Activated CD4-positive, alpha-beta memory T cell treated with anti-CD3 and anti-CD28 coated beads, Interleukin-2, amount 10 ng/mL, durations not matched to agents 7 days and 5 days (primary cell): ENCODE data around the gene RPS24. TPM values are rescaled to one million over a fixed set of nuclear protein-coding genes. Genes with fewer than 3 reads are reported as not detected.
"Not testable (repeated sequence)": the region's sequence is repeated elsewhere in the genome, so short reads cannot be mapped to it uniquely, and the experiment has no call there.

Experiments
- CTCF ChIA-PET: fragments of 350-600 bp; sonication (Branson Sonifier 250); formaldehyde crosslinking; loops from one replicate; lab custom pipeline; 2021; ENCODE audit warnings: antibody characterized with exemption, inconsistent platforms; lab: Charles Lee
- POLR2A ChIA-PET: fragments of 350-600 bp; sonication (Branson Sonifier 250); formaldehyde crosslinking; loops from one replicate; lab custom pipeline; 2021; ENCODE audit warnings: antibody characterized with exemption; lab: Charles Lee
- DNase-seq: peaks from one replicate; pipeline ENCODE4 v3.0.0-alpha.2; 2020
- H3K27ac Mint-ChIP-seq: one replicate; pipeline ENCODE4 v1.8.0; 2021; ENCODE audit warnings: mild to moderate bottlenecking, mixed read lengths
- H3K27me3 Mint-ChIP-seq: one replicate; pipeline ENCODE4 v1.8.0; 2021; ENCODE audit warnings: mixed read lengths
- H3K36me3 Mint-ChIP-seq: one replicate; pipeline ENCODE4 v1.8.0; 2021; ENCODE audit warnings: low read depth, mixed read lengths
- H3K4me1 Mint-ChIP-seq: one replicate; pipeline ENCODE4 v1.8.0; 2021; ENCODE audit warnings: mixed read lengths
- H3K4me3 Mint-ChIP-seq: one replicate; pipeline ENCODE4 v1.8.0; 2021; ENCODE audit warnings: mild to moderate bottlenecking, mixed read lengths
- H3K9me3 Mint-ChIP-seq: one replicate; pipeline ENCODE4 v1.8.0; 2021; ENCODE audit warnings: mixed read lengths
- total RNA-seq, 2 experiments: library from RNA; stranded (reverse); gene quantifications; one replicate each; pipeline ENCODE4 v1.2.3, GENCODE V29; 2021

Gene RPS24
- total RNA-seq, 2 experiments from 2014 or later: 1,304 to 1,323 TPM

DNA sequence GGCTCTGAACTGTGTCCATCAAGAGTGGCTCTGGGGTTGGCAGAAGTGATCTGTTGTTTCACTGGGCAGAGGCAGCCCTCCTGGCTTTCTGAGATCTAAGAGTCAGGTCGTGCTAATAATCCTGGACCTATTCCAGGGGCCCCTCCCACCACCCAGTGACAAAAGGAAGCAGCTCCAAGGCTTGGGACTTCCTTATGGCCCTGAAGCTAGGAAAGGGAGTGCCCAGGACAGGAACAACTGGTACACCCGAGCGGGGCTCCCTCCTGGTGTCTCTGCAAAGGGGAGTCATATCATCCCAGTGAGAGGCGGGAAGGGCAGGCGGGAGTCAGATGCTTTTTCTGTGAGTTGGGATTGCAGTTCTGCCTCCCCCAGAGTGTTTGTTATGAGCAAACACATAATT is 32.3 kb downstream of the RPS24 start:
- Mint-ChIP-seq H3K9me3 (no peaks in the 10 kb centered on the region), H3K36me3 (no peaks in the 10 kb centered on the region), H3K4me3 (no peak overlapping the region), H3K27me3 (no peaks in the 10 kb centered on the region), H3K27ac (no peak overlapping the region), H3K4me1 (peaks cover 9% of the 10 kb centered on the region)
- DNase-seq: no peak
- CTCF ChIA-PET: interaction anchor here (1.7 kb wide), 1 partner anchor 19 kb away, joined by 5 read pairs; no protein-coding TSS in a partner anchor
- POLR2A ChIA-PET: no interaction called here

DNA sequence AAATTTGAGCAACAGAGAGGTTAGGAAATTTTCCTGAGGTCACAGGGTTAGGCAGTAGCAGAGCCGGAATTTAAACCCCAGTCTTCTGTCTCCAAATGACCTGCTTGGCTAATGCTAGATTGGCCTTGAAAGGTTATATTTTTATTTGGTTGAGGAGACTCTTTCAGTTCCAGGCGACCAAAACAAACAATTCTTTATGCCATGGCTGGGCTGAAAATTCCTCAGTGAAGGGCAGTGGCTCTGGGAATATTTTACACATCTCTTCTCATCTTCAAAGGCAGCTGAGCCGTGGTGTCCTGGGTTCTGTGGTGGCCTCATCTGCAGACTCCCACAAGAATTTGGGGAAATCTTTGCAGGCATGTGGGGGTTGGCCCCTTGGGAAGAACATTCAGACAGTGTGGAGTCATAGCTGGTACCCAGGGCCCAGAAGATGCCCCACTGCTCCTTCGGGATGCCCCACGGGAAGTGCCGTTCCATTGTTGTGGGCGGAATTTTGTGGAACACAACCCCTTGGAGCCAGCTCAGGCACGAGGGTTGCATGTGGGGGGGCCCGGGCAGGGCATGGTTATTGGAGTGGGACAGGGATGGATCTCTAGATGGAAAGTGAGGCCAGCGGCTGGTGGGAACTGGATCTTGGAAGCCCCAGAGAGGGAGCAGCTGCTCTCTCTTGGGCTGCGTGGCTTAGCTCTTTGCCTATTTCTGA is 33.2 kb downstream of the RPS24 start:
- ChIA-PET CTCF (interaction anchor here (1.7 kb wide), 1 partner anchor 20 kb away, joined by 5 read pairs; no protein-coding TSS in a partner anchor), POLR2A (no interaction called here)
- Mint-ChIP-seq H3K4me1 (peaks cover 9% of the 10 kb centered on the region), H3K4me3 (no peak overlapping the region), H3K9me3 (no peaks in the 10 kb centered on the region), H3K27ac (no peak overlapping the region), H3K36me3 (no peaks in the 10 kb centered on the region), H3K27me3 (no peaks in the 10 kb centered on the region)
- no peak for DNase-seq

DNA sequence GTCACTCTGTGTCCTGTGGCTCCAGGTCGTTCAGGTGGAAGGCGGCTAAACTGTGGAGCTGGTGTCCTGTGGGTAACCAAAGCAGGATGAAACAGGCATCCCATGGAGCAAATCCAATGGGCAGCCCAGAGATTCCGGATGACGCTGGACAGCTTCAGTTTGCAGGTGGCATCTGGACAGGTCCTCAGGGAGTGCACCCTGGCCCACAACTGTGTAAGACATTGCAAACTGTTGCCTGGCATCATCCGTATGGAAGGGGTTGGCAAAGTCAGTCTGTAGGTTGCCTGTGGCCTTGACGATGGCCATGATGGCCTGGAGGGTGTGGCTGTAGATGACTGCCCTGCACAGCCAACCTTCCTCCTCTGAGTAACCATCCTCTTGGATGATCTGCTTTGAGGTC is 35.5 kb downstream of the RPS24 start:
- H3K27ac Mint-ChIP-seq: no peak overlapping the region
- no peak overlapping the region for H3K4me3 Mint-ChIP-seq
- H3K4me1 Mint-ChIP-seq: no peaks in the 10 kb centered on the region
- no peaks in the 10 kb centered on the region for H3K36me3 Mint-ChIP-seq
- ChIA-PET CTCF (no interaction called here), POLR2A (no interaction called here)
- DNase-seq: no peak
- H3K9me3 Mint-ChIP-seq: no peaks in the 10 kb centered on the region
- no peaks in the 10 kb centered on the region for H3K27me3 Mint-ChIP-seq

DNA sequence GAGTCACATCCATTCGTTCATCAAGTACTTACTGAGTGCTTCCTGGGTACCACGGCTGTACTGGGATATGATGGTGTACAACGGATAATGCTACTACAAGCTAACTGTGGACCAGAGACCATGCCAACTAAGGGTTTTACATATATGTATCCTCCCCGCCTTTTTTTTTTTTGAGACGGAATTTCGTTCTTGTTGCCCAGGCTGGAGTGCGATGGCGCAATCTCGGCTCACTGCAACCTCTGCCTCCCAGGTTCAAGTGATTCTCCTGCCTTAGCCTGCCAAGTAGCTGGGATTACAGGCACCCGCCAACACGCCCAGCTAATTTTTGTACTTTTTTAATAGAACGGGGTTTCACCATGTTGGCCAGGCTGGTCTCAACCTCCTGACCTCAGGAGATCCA is 36.4 kb downstream of the RPS24 start:
- POLR2A ChIA-PET, H3K36me3 Mint-ChIP-seq, DNase-seq, H3K27me3 Mint-ChIP-seq, H3K4me3 Mint-ChIP-seq, CTCF ChIA-PET, H3K9me3 Mint-ChIP-seq, H3K27ac Mint-ChIP-seq, H3K4me1 Mint-ChIP-seq: not testable (repeated sequence)

DNA sequence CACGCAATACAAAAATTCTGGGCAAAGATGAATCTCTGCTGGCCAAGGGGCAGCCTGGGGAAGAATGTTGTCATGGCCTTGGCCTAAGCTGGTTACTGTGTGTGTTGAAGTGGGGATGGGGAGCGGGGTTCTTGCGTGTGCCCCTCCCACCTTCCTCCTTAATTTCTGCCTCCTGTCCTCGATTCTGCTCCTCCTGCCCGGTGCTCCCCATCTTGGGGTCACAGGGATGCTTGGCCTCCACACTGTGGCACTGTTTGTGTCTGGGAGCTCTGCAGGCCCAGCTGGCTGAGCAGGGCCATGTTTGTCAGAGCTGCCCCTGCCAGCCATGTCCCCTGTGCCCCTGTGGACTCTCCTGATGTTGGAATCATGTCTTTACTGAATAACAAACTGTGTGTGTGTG is 37.1 kb downstream of the RPS24 start:
- Mint-ChIP-seq H3K4me1 (no peaks in the 10 kb centered on the region), H3K9me3 (no peaks in the 10 kb centered on the region), H3K4me3 (no peak overlapping the region), H3K36me3 (no peaks in the 10 kb centered on the region), H3K27me3 (no peaks in the 10 kb centered on the region), H3K27ac (no peak overlapping the region)
- CTCF ChIA-PET: no interaction called here
- POLR2A ChIA-PET: no interaction called here
- no peak for DNase-seq

DNA sequence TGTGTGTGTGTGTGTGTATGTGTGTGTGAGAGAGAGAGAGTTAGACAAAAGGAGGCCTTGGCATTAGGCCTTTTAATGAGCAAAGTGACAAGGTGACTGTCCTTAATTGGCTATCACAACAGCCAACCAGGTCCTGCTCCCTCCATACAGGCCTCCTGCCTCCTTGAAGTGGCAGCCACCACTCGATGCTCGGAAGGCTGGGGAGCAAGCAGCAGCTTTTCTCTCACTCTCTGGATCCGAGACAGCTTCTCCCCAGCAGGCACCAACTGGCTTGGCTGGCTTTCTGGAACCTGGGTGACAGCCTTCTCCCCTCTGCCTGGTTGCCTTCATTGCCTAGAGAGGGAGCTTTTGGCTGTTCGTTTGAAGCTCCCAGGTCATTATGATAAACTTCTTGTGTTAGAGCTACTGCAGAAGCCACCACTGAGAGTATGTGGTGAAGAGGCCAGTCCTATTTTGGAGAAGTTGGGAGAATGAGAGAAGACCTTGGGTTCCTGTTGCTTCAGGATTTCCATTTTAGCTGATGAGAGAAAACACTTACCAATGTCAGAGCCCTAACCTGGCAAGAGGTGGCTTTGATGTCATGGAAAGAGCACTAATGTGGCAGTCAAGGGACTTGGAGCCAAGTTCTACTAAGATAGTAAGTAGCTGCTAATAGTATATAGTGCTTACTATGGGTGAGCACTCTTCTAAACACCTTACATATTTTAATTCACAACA is 37.6 kb downstream of the RPS24 start:
- no peaks in the 10 kb centered on the region for H3K9me3 Mint-ChIP-seq
- ChIA-PET POLR2A (no interaction called here), CTCF (no interaction called here)
- H3K27ac Mint-ChIP-seq: no peak overlapping the region
- H3K4me3 Mint-ChIP-seq: no peak overlapping the region
- no peaks in the 10 kb centered on the region for H3K36me3 Mint-ChIP-seq
- H3K27me3 Mint-ChIP-seq: no peaks in the 10 kb centered on the region
- no peaks in the 10 kb centered on the region for H3K4me1 Mint-ChIP-seq
- no peak for DNase-seq

DNA sequence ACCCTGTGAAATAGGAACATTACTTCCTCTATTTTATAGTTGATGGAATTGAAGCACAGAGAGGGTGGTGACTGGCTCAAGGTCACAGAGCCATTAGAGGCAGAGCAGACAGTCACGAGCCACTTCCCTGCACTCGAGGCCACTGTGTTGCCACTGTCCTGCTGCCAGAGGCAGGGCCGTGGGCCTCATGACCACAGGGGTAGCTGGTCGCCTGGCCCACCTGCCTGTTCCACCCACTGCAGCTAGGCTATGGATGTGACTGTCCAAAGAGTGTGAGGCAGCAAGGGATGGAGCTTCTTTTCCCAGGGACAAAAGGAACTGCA is 38.2 kb downstream of the RPS24 start:
- Mint-ChIP-seq H3K36me3 (no peaks in the 10 kb centered on the region), H3K27me3 (no peaks in the 10 kb centered on the region), H3K27ac (no peak overlapping the region), H3K9me3 (no peaks in the 10 kb centered on the region), H3K4me3 (no peak overlapping the region), H3K4me1 (no peaks in the 10 kb centered on the region)
- POLR2A ChIA-PET: no interaction called here
- CTCF ChIA-PET: no interaction called here
- no peak for DNase-seq

DNA sequence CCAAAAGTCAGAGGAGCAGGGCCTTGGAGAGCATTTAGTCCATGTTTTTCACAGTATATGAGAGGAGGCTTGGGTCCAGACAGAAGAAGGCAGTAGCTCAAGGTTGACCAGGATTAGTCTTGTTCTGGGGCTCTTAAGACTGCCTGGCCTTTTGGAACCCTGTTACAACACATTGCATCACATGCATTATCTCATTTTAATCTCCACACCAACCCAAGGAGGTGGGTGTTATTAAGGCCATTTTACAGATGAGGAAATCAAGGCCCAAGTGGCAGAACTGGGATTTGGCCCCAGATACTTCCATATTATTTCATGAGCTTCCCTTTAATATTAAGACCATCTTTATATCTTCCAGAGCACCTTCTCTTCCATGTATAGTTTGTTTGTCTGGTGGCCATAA is 38.8 kb downstream of the RPS24 start:
- ChIA-PET CTCF (no interaction called here), POLR2A (no interaction called here)
- no peaks in the 10 kb centered on the region for H3K4me1 Mint-ChIP-seq
- no peak overlapping the region for H3K4me3 Mint-ChIP-seq
- no peaks in the 10 kb centered on the region for H3K9me3 Mint-ChIP-seq
- no peak overlapping the region for H3K27ac Mint-ChIP-seq
- no peak for DNase-seq
- H3K27me3 Mint-ChIP-seq: no peaks in the 10 kb centered on the region
- no peaks in the 10 kb centered on the region for H3K36me3 Mint-ChIP-seq

DNA sequence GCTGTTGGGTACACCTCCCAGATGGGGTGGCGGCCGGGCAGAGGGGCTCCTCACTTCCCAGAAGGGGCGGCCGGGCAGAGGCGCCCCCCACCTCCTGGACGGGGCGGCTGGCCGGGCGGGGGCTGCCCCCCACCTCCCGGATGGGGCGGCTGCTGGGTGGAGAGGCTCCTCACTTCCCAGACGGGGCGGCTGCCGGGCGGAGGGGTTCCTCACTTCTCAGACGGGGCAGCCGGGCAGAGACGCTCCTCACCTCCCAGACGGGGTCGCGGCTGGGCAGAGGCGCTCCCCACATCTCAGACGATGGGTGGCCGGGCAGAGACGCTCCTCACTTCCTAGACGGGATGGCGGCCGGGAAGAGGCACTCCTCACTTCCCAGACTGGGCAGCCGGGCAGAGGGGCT is 42.1 kb downstream of the RPS24 start:
- H3K27ac Mint-ChIP-seq, H3K36me3 Mint-ChIP-seq, H3K27me3 Mint-ChIP-seq, H3K9me3 Mint-ChIP-seq, H3K4me1 Mint-ChIP-seq, DNase-seq, POLR2A ChIA-PET, H3K4me3 Mint-ChIP-seq, CTCF ChIA-PET: not testable (repeated sequence)

DNA sequence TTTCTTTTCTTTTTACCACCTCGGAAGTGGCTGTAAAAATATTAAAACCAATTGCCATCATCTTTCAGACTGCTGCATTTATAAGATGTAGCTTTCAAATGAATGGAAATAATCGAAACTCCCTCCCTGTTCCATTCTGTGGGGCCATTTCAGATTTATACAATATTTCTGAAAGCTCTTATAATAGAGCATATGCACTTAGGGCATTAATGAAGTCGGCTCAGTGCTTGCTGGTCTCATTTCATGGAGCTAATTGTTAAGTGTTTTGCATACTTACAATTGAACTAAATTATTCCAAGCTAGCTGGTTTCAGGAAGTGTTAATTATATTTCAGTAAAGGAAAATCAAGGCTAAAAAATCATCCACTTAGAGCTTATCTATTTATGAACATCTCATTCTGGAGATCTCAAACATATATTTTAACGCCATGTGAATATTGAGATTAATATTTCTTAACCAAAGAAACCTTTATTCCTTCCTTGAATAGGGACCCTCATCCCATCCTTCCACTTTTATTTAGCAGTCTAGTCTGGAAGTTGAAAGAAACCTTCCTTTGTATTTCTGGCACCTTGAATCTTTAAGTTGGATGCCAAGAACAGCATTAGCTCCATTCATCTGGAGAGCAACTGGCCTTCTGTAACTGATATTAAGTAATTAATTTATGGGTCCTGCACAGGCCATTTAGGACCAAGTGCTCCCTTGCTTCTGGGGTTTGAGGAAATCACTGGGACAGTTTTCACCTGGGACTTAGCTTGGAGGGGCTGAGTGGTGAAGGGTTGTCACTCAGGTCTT is 45.1 kb downstream of the RPS24 start:
- Mint-ChIP-seq H3K27ac (no peak overlapping the region), H3K27me3 (no peaks in the 10 kb centered on the region), H3K9me3 (no peaks in the 10 kb centered on the region), H3K4me1 (no peaks in the 10 kb centered on the region), H3K4me3 (no peak overlapping the region), H3K36me3 (no peaks in the 10 kb centered on the region)
- CTCF ChIA-PET: no interaction called here
- no peak for DNase-seq
- POLR2A ChIA-PET: no interaction called here

DNA sequence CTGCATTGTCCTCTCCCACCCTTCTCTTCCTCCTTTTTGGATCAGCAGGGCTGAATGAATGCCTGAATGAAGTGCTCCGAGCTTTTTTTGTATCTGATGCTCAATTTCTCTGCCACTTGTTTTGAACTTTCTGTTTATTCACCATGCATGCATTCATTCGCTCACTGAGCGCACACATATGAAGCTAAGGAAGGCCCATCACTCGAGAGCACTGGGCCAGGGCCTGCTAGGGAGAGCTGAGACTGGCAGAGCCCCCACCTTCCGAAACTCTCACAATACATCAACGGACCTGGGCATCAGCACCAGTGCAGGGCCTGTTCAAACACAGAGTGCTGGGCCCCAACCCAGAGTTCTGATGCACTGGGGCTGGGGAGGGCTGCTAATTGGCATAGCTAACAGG is 45.7 kb downstream of the RPS24 start:
- Mint-ChIP-seq H3K27ac (no peak overlapping the region), H3K36me3 (no peaks in the 10 kb centered on the region), H3K4me3 (no peak overlapping the region), H3K27me3 (no peaks in the 10 kb centered on the region), H3K4me1 (no peaks in the 10 kb centered on the region), H3K9me3 (no peaks in the 10 kb centered on the region)
- CTCF ChIA-PET: no interaction called here
- DNase-seq: no peak
- POLR2A ChIA-PET: no interaction called here

DNA sequence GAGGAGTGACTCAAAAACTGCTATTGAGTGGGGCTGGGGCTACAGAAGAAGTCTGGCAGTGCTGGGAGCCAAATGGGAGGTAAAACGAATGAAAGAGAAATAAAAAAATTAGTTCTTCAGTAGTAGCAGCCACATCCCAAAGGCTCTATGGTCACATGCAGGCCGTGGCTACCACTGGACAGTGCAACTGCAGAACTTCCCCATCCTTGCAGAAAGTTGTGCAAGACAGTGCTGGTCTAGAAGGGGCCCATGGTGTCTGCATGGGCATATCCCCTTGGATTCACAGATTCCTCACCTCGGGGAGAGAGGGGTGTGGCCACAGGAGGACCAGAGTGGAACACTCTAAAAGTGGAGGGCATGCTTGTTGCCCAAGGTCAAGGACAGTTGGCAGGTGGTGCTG is 47.6 kb downstream of the RPS24 start:
- CTCF ChIA-PET: no interaction called here
- no peak for DNase-seq
- H3K27me3 Mint-ChIP-seq: no peaks in the 10 kb centered on the region
- POLR2A ChIA-PET: no interaction called here
- H3K36me3 Mint-ChIP-seq: no peaks in the 10 kb centered on the region
- H3K4me1 Mint-ChIP-seq: no peaks in the 10 kb centered on the region
- no peaks in the 10 kb centered on the region for H3K9me3 Mint-ChIP-seq
- H3K4me3 Mint-ChIP-seq: no peak overlapping the region
- no peak overlapping the region for H3K27ac Mint-ChIP-seq

DNA sequence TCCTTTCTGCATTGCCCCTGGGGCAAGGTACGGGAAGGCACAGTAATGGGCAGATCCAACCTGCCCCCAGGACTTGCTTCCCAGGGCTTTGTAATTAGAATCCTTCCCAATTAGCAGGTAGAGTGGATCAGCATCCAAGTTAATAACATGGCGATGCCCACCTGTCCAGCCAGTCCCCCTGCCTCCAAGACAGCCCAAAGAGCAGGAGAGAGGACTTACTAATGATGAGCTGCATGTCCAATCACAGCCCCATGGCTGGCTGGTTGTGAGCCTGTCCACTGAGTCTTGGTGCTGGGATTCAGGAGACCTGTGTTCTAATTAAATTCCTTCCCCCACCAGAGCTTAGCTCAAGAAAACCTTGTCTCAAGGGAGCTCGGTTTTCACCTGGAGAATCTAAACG is 49.0 kb downstream of the RPS24 start:
- Mint-ChIP-seq H3K9me3 (no peaks in the 10 kb centered on the region), H3K36me3 (no peaks in the 10 kb centered on the region), H3K27ac (no peak overlapping the region), H3K4me3 (no peak overlapping the region), H3K27me3 (no peaks in the 10 kb centered on the region), H3K4me1 (no peaks in the 10 kb centered on the region)
- no peak for DNase-seq
- POLR2A ChIA-PET: no interaction called here
- CTCF ChIA-PET: no interaction called here
